ENCODE measurements around the gene LBHD1. TPM values are rescaled to one million over a fixed set of nuclear protein-coding genes. Genes with fewer than 3 reads are reported as not detected.
"Not testable (repeated sequence)": the region's sequence is repeated elsewhere in the genome, so short reads cannot be mapped to it uniquely, and the experiment has no call there.

LBHD1 gene
- total and polyA plus RNA-seq, 5 donors: 3.2 to 7.3 (median 3.7) TPM

GRCh38 chr11:62693624-62694023 lies 21.6 kb upstream of the LBHD1 start:
- not testable (repeated sequence) for H3K4me3 ChIP-seq (ENCODE audit: low read length); H3K27me3 ChIP-seq (ENCODE audit: control insufficient read depth, insufficient read depth); H3K4me1 ChIP-seq (ENCODE audit: control insufficient read depth, insufficient read depth, low read length); DNase-seq; H3K27ac ChIP-seq (ENCODE audit: low read length); ATAC-seq; H3K9me3 ChIP-seq (ENCODE audit: control insufficient read depth, low read length)
- intact Hi-C loops (cut with DNase I): loop anchor here in 2 of 4 donors (5.0 to 10.0 kb wide), 2 partner anchors 81 to 299 kb away; partner anchors contain the start of genes EML3 (in 1 of the 2) and ROM1 (in 1 of the 2)
- 86% methylated on average over 4 of the region's 4 CpGs for WGBS

- DNase-seq: peak; percentile 85 to 90 (median 87)
Measured at GRCh38 chr11:62689421-62690183, 17.5 kb upstream of the LBHD1 start, which contains the start of gene LRRN4CL. TSS of gene LRRN4CL (minus strand) at chr11:62689530. CDS start at chr11:62688508, 1,022 bp downstream.

GRCh38 chr11:62688491-62688890 lies 16.4 kb upstream of the LBHD1 start:
- no peaks in the 10 kb centered on the region for H3K27me3 ChIP-seq (ENCODE audit: control insufficient read depth, insufficient read depth)
- ATAC-seq (no peak), DNase-seq (no peak)
- no peak overlapping the region for H3K4me3 ChIP-seq (ENCODE audit: low read length)
- 45% methylated on average over 1 of the region's 1 CpG for WGBS
- H3K4me1 ChIP-seq (ENCODE audit: control insufficient read depth, insufficient read depth, low read length): peaks cover 2% of the 10 kb centered on the region
- no peaks in the 10 kb centered on the region for H3K9me3 ChIP-seq (ENCODE audit: control insufficient read depth, low read length)
- intact Hi-C loops (cut with DNase I): no loop called here
- no peak overlapping the region for H3K27ac ChIP-seq (ENCODE audit: low read length)

More at GRCh38 chr11:62689421-62690183, 17.5 kb upstream of the LBHD1 start, which contains the start of gene LRRN4CL:
- no peaks in the 10 kb centered on the region for H3K27me3 ChIP-seq (ENCODE audit: control insufficient read depth, insufficient read depth)
- intact Hi-C loops (cut with DNase I): loop anchor here in 2 of 4 donors (5.0 to 10.0 kb wide), 2 partner anchors 77 to 295 kb away; partner anchors contain the start of genes EML3 (in 1 of the 2) and ROM1 (in 1 of the 2)
- peaks cover 4% of the 10 kb centered on the region for H3K4me1 ChIP-seq (ENCODE audit: control insufficient read depth, insufficient read depth, low read length)
- peak within 1 kb of the TSS; percentile 71 for H3K27ac ChIP-seq (ENCODE audit: low read length)
- no peaks in the 10 kb centered on the region for H3K9me3 ChIP-seq (ENCODE audit: control insufficient read depth, low read length)
- no peak within 1 kb of the TSS for H3K4me3 ChIP-seq (ENCODE audit: low read length)
- ATAC-seq: peak; percentile 77 to 86
- 36% methylated on average over 11 of the region's 11 CpGs for WGBS

GRCh38 chr11:62687508-62688396 lies 15.7 kb upstream of the LBHD1 start:
- intact Hi-C loops (cut with DNase I): no loop called here
- ATAC-seq (peak; percentile 34 to 54), DNase-seq (peak in 1 of 3 donors; percentile 74)
- 40% methylated on average over 74 of the region's 74 CpGs for WGBS
- Histone ChIP-seq H3K27ac (ENCODE audit: low read length) (no peak overlapping the region), H3K27me3 (ENCODE audit: control insufficient read depth, insufficient read depth) (no peaks in the 10 kb centered on the region), H3K9me3 (ENCODE audit: control insufficient read depth, low read length) (no peaks in the 10 kb centered on the region), H3K4me1 (ENCODE audit: control insufficient read depth, insufficient read depth, low read length) (peaks cover 2% of the 10 kb centered on the region), H3K4me3 (ENCODE audit: low read length) (peak overlapping the region; percentile 6)

- no peak overlapping the region for H3K27ac ChIP-seq (ENCODE audit: low read length)
- DNase-seq (no peak), ATAC-seq (no peak)
- no peaks in the 10 kb centered on the region for H3K27me3 ChIP-seq (ENCODE audit: control insufficient read depth, insufficient read depth)
- H3K9me3 ChIP-seq (ENCODE audit: control insufficient read depth, low read length): no peaks in the 10 kb centered on the region
- H3K4me1 ChIP-seq (ENCODE audit: control insufficient read depth, insufficient read depth, low read length): peaks cover 3% of the 10 kb centered on the region
- 93% methylated on average over 7 of the region's 7 CpGs for WGBS
- intact Hi-C loops (cut with DNase I): no loop called here
- H3K4me3 ChIP-seq (ENCODE audit: low read length): no peak overlapping the region
Measured at GRCh38 chr11:62682518-62682917, 10.5 kb upstream of the LBHD1 start.

- Histone ChIP-seq H3K4me3 (ENCODE audit: low read length) (no peak overlapping the region), H3K4me1 (ENCODE audit: control insufficient read depth, insufficient read depth, low read length) (peaks cover 3% of the 10 kb centered on the region), H3K27me3 (ENCODE audit: control insufficient read depth, insufficient read depth) (no peaks in the 10 kb centered on the region), H3K27ac (ENCODE audit: low read length) (peak overlapping the region; percentile 8), H3K9me3 (ENCODE audit: control insufficient read depth, low read length) (no peaks in the 10 kb centered on the region)
- peak; percentile 72 to 74 for ATAC-seq
- intact Hi-C loops (cut with DNase I): no loop called here
- DNase-seq: peak in 1 of 3 donors; percentile 37
- WGBS: 43% methylated on average over 4 of the region's 4 CpGs
Measured at GRCh38 chr11:62680825-62681240, 8.8 kb upstream of the LBHD1 start.

GRCh38 chr11:62678770-62679696 lies 7.0 kb upstream of the LBHD1 start, which contains the start of gene UBXN1:
TSS of gene UBXN1 (minus strand) at chr11:62679073. CDS start at chr11:62678923, 150 bp downstream.
- no peaks in the 10 kb centered on the region for H3K9me3 ChIP-seq (ENCODE audit: control insufficient read depth, low read length)
- intact Hi-C loops (cut with DNase I): no loop called here
- ATAC-seq (peak; percentile 90 to 94), DNase-seq (peak; percentile 96 to 97 (median 96))
- peak within 1 kb of the TSS; percentile 79 for H3K27ac ChIP-seq (ENCODE audit: low read length)
- peak within 1 kb of the TSS; percentile 85 for H3K4me3 ChIP-seq (ENCODE audit: low read length)
- H3K4me1 ChIP-seq (ENCODE audit: control insufficient read depth, insufficient read depth, low read length): peaks cover 3% of the 10 kb centered on the region
- WGBS: 5% methylated on average over 55 of the region's 55 CpGs
- no peaks in the 10 kb centered on the region for H3K27me3 ChIP-seq (ENCODE audit: control insufficient read depth, insufficient read depth)

- 3% methylated on average over 16 of the region's 16 CpGs for WGBS
- H3K4me1 ChIP-seq (ENCODE audit: control insufficient read depth, insufficient read depth, low read length): peaks cover 3% of the 10 kb centered on the region
- no peak for ATAC-seq
Measured at GRCh38 chr11:62678433-62678769, 6.3 kb upstream of the LBHD1 start.

GRCh38 chr11:62677714-62678113 lies 5.6 kb upstream of the LBHD1 start:
- DNase-seq (no peak), ATAC-seq (no peak)
- no peak overlapping the region for H3K27ac ChIP-seq (ENCODE audit: low read length)
- no peaks in the 10 kb centered on the region for H3K9me3 ChIP-seq (ENCODE audit: control insufficient read depth, low read length)
- intact Hi-C loops (cut with DNase I): no loop called here
- no peaks in the 10 kb centered on the region for H3K27me3 ChIP-seq (ENCODE audit: control insufficient read depth, insufficient read depth)
- H3K4me1 ChIP-seq (ENCODE audit: control insufficient read depth, insufficient read depth, low read length): peaks cover 3% of the 10 kb centered on the region
- 74% methylated on average over 15 of the region's 15 CpGs for WGBS
- peak overlapping the region; percentile 85 for H3K4me3 ChIP-seq (ENCODE audit: low read length)

More at GRCh38 chr11:62678433-62678769, 6.3 kb upstream of the LBHD1 start:
- no peaks in the 10 kb centered on the region for H3K27me3 ChIP-seq (ENCODE audit: control insufficient read depth, insufficient read depth)
- intact Hi-C loops (cut with DNase I): no loop called here
- DNase-seq: no peak
- peak overlapping the region; percentile 85 for H3K4me3 ChIP-seq (ENCODE audit: low read length)
- peak overlapping the region; percentile 79 for H3K27ac ChIP-seq (ENCODE audit: low read length)
- H3K9me3 ChIP-seq (ENCODE audit: control insufficient read depth, low read length): no peaks in the 10 kb centered on the region

GRCh38 chr11:62677156-62677555 lies 5.1 kb upstream of the LBHD1 start:
- ATAC-seq: no peak
- no peak overlapping the region for H3K4me3 ChIP-seq (ENCODE audit: low read length)

More at GRCh38 chr11:62677156-62677555, 5.1 kb upstream of the LBHD1 start:
- no peak overlapping the region for H3K27ac ChIP-seq (ENCODE audit: low read length)
- H3K27me3 ChIP-seq (ENCODE audit: control insufficient read depth, insufficient read depth): no peaks in the 10 kb centered on the region
- peaks cover 3% of the 10 kb centered on the region for H3K4me1 ChIP-seq (ENCODE audit: control insufficient read depth, insufficient read depth, low read length)
- 73% methylated on average over 6 of the region's 6 CpGs for WGBS
- no peaks in the 10 kb centered on the region for H3K9me3 ChIP-seq (ENCODE audit: control insufficient read depth, low read length)
- intact Hi-C loops (cut with DNase I): no loop called here
- DNase-seq: no peak

Measured in right cardiac atrium (tissue), 5 donors.